H1 (cell line): ENCODE measurements around the gene BTBD7. TPM values are rescaled to one million over a fixed set of nuclear protein-coding genes. Genes with fewer than 3 reads are reported as not detected.

Experiments
- CTCF ChIA-PET: fragments of 300-600 bp; sonication (Branson Sonifier 250); formaldehyde crosslinking; loops from one replicate; lab custom pipeline; 2021; ENCODE audit not compliant: partially characterized antibody; lab: Charles Lee
- POLR2A ChIA-PET: fragments of 300-600 bp; sonication (Branson Sonifier 250); formaldehyde crosslinking; loops from one replicate; lab custom pipeline; 2021; ENCODE audit warnings: inconsistent platforms; ENCODE audit not compliant: partially characterized antibody; lab: Charles Lee
- DNase-seq, 2 experiments: peaks; one replicate each; pipeline versions ENCODE4 v3.0.0 to v3.0.0-alpha.2; 2010 to 2022; ENCODE audit warnings: low spot score in 2 of 2, low read depth in 1 of 2, mixed read lengths in 1 of 2
- FAIRE-seq: peaks from 2 replicates; lab custom pipeline; 2011; peaks lifted over from hg19 to GRCh38; lab: Jason Lieb, UNC
- H2AFZ ChIP-seq: 2 replicates; pipeline ENCODE4 v1.8.1; 2012; ENCODE audit warnings: low read length, inconsistent platforms
- H2AK5ac ChIP-seq: 2 replicates; pipeline ENCODE4 v1.6.1; 2013; ENCODE audit warnings: low read depth, low read length
- H2BK120ac ChIP-seq: replicated peaks from 2 replicates; pipeline ENCODE3; 2013; ENCODE audit warnings: low read depth, low read length, inconsistent platforms
- H2BK12ac ChIP-seq: 2 replicates; pipeline ENCODE4 v1.6.1; 2013; ENCODE audit warnings: low read depth, low read length
- H2BK15ac ChIP-seq: 2 replicates; pipeline ENCODE4 v1.6.1; 2013; ENCODE audit warnings: low read length
- H2BK20ac ChIP-seq: 2 replicates; pipeline ENCODE4 v1.6.1; 2013; ENCODE audit warnings: low read length
- H2BK5ac ChIP-seq: 2 replicates; pipeline ENCODE4 v1.6.1; 2013; ENCODE audit warnings: low read depth, low read length
- H3K14ac ChIP-seq: 2 replicates; pipeline ENCODE4 v1.6.1; 2013; ENCODE audit warnings: inconsistent platforms; ENCODE audit not compliant: insufficient read length
- H3K18ac ChIP-seq: 2 replicates; pipeline ENCODE4 v1.6.1; 2013; ENCODE audit warnings: low read length; ENCODE audit errors: extremely low read depth
- H3K23ac ChIP-seq: 2 replicates; pipeline ENCODE4 v1.6.1; 2013; ENCODE audit warnings: inconsistent platforms; ENCODE audit not compliant: insufficient read length
- H3K23me2 ChIP-seq: 2 replicates; pipeline ENCODE4 v1.6.1; 2013; ENCODE audit warnings: low read depth, low read length
- H3K27ac ChIP-seq: 2 replicates; pipeline ENCODE4 v1.6.1; 2011; ENCODE audit warnings: low read depth, low read length, inconsistent platforms
- H3K27me3 ChIP-seq, 4 experiments: replicated peaks in 1 of 4; 1 replicate in 1 of 4; 2 replicates in 3 of 4; pipeline versions ENCODE4 v1.6.1 to v1.8.1; 2011 to 2013; ENCODE audit warnings: low read length in 3 of 4, mild to moderate bottlenecking in 3 of 4, inconsistent platforms in 2 of 4, mixed read lengths in 2 of 4, moderate library complexity in 1 of 4; ENCODE audit not compliant: control insufficient read depth in 3 of 4, insufficient read depth in 3 of 4; ENCODE audit errors: extremely low read depth in 1 of 4
- H3K36me3 ChIP-seq, 4 experiments: 2 replicates each; pipeline versions ENCODE4 v1.6.1 to v1.8.1; 2011 to 2013; ENCODE audit warnings: mild to moderate bottlenecking in 4 of 4, low read length in 3 of 4, moderate library complexity in 2 of 4, control low read depth in 1 of 4, inconsistent platforms in 1 of 4; ENCODE audit not compliant: insufficient read depth in 4 of 4, control insufficient read depth in 2 of 4
- H3K4ac ChIP-seq: replicated peaks from 2 replicates; pipeline ENCODE3; 2013; ENCODE audit warnings: low read length, low read depth, mixed read lengths, inconsistent platforms; ENCODE audit not compliant: insufficient read length
- H3K4me1 ChIP-seq, 4 experiments: replicated peaks in 1 of 4; 1 replicate in 1 of 4; 2 replicates in 3 of 4; pipeline versions ENCODE4 v1.6.1 to v1.8.1; 2011 to 2013; ENCODE audit warnings: low read length in 3 of 4, inconsistent platforms in 2 of 4, mixed read lengths in 1 of 4; ENCODE audit not compliant: insufficient read depth in 4 of 4, control insufficient read depth in 3 of 4
- H3K4me2 ChIP-seq, 2 experiments: 2 replicates each; pipeline versions ENCODE4 v1.6.1 to v1.8.1; 2011 to 2013; ENCODE audit warnings: low read depth in 2 of 2, low read length in 2 of 2, control low read depth in 1 of 2, inconsistent platforms in 1 of 2, mild to moderate bottlenecking in 1 of 2; ENCODE audit not compliant: insufficient read depth in 1 of 2
- H3K4me3 ChIP-seq, 4 experiments: fragments of 200-600, 300-600 bp in 1 of 4; sonication (generic), shearing (Covaris generic), sonication (Bioruptor Twin) in 1 of 4; 2 replicates each; pipeline versions ENCODE4 v1.5.1 to v1.8.1; 2011 to 2016; ENCODE audit warnings: low read length in 4 of 4, low read depth in 3 of 4, control low read depth in 2 of 4, inconsistent platforms in 2 of 4, mild to moderate bottlenecking in 2 of 4, mixed read lengths in 1 of 4, moderate library complexity in 1 of 4; ENCODE audit not compliant: insufficient read depth in 2 of 4; ENCODE audit errors: extremely low read depth in 1 of 4
- H3K56ac ChIP-seq: replicated peaks from 2 replicates; pipeline ENCODE3; 2013; ENCODE audit warnings: low read depth, mild to moderate bottlenecking, mixed read lengths, low read length, inconsistent platforms; ENCODE audit not compliant: insufficient read length
- H3K79me1 ChIP-seq: 2 replicates; pipeline ENCODE4 v1.6.1; 2013; ENCODE audit warnings: low read depth, low read length, control low read depth
- H3K79me2 ChIP-seq, 2 experiments: 2 replicates each; pipeline versions ENCODE4 v1.6.1 to v1.8.1; 2012 to 2013; ENCODE audit warnings: low read length in 2 of 2, mild to moderate bottlenecking in 2 of 2, inconsistent platforms in 1 of 2; ENCODE audit not compliant: insufficient read depth in 2 of 2, control insufficient read depth in 1 of 2
- H3K9ac ChIP-seq, 4 experiments: replicated peaks in 1 of 4; 1 replicate in 1 of 4; 2 replicates in 3 of 4; pipeline versions ENCODE4 v1.6.1 to v1.8.1; 2011 to 2013; ENCODE audit warnings: low read depth in 3 of 4, low read length in 3 of 4, control low read depth in 2 of 4, mild to moderate bottlenecking in 2 of 4, moderate library complexity in 2 of 4, inconsistent platforms in 1 of 4; ENCODE audit errors: extremely low read depth in 1 of 4
- H3K9me3 ChIP-seq, 2 experiments: 2 replicates each; pipeline versions ENCODE4 v1.6.1 to v1.8.1; 2012 to 2013; ENCODE audit warnings: mild to moderate bottlenecking in 2 of 2, moderate library complexity in 2 of 2, control low read depth in 1 of 2, inconsistent platforms in 1 of 2, low read depth in 1 of 2, low read length in 1 of 2, mixed read lengths in 1 of 2; ENCODE audit not compliant: insufficient read depth in 2 of 2
- H4K20me1 ChIP-seq, 2 experiments: replicated peaks in 1 of 2; 2 replicates each; pipeline versions ENCODE3 to v1.8.1; 2011 to 2013; ENCODE audit warnings: inconsistent platforms in 2 of 2, low read length in 2 of 2, mild to moderate bottlenecking in 1 of 2; ENCODE audit not compliant: insufficient read depth in 2 of 2, control insufficient read depth in 1 of 2
- H4K5ac ChIP-seq: 2 replicates; pipeline ENCODE4 v1.6.1; 2013; ENCODE audit warnings: low read length, low read depth, mixed read lengths, inconsistent platforms; ENCODE audit not compliant: insufficient read length
- H4K8ac ChIP-seq: 2 replicates; pipeline ENCODE4 v1.8.0; 2013; ENCODE audit warnings: mild to moderate bottlenecking, moderate library complexity, low read length, inconsistent platforms; ENCODE audit not compliant: insufficient read depth; ENCODE audit errors: extremely low read depth
- H4K91ac ChIP-seq: replicated peaks from 2 replicates; pipeline ENCODE3; 2013; ENCODE audit warnings: low read length, mixed read lengths, inconsistent platforms; ENCODE audit not compliant: insufficient read length
- ASH2L ChIP-seq: fragments of 200-600, 300-600 bp; sonication (generic); IDR thresholded peaks from one replicate; pipeline ENCODE4 v1.7.1; 2017; ENCODE audit warnings: low read length
- ATF3 ChIP-seq: IDR thresholded peaks from 2 replicates; pipeline ENCODE4 v1.6.1; 2011; ENCODE audit warnings: low read depth, mild to moderate bottlenecking, low read length; ENCODE audit not compliant: insufficient read depth
- KDM4A ChIP-seq: IDR thresholded peaks from one replicate; pipeline ENCODE4 v1.7.1; 2012; ENCODE audit warnings: low read depth, mild to moderate bottlenecking, moderate library complexity, low read length, inconsistent platforms; ENCODE audit not compliant: severe bottlenecking
- WGBS, 2 experiments: shearing (Covaris generic) in 1 of 2; methylation state at CpG; one replicate each; pipeline versions ENCODE4 v1.1.6 to v1.1.7; 2013 to 2015; ENCODE audit warnings: low lambda C conversion rate in 2 of 2, mixed read lengths in 2 of 2, inconsistent platforms in 1 of 2, low coverage in 1 of 2, missing lambda C conversion rate in 1 of 2; ENCODE audit not compliant: insufficient replicate concordance in 2 of 2, insufficient coverage in 1 of 2, insufficient read length in 1 of 2; ENCODE audit errors: extremely low coverage in 1 of 2, missing lambda C conversion rate in 1 of 2; 5-methylcytosine and 5-hydroxymethylcytosine counted together
- polyA plus RNA-seq, 7 experiments: library from polyadenylated mRNA; depleted of rRNA in 3 of 7; stranded (reverse) in 5 of 7; unstranded in 2 of 7; fragments of >200 nt in 5 of 7; fragments of 200-250 nt in 2 of 7; gene quantifications; 1 replicate in 5 of 7; 2 replicates in 1 of 7; 4 replicates in 1 of 7; pipeline versions ENCODE4 v1.2.1 to v1.2.3, GENCODE V29; 2011 to 2013; ENCODE audit warnings: missing spikeins in 2 of 7, mixed read lengths in 2 of 7
- total RNA-seq: library from RNA; stranded (reverse); fragmentation: NEBNext Ultra II Directional; extraction: Animal tissue kit (Norgen Biotek cat#: 25700); gene quantifications from 2 replicates; pipeline ENCODE4 v1.2.1, GENCODE V29; 2021

BTBD7 gene
- total and polyA plus RNA-seq, 2 of the 8 experiments (the other 6 are each of a cell fraction or from before 2014, with no cell fraction given) = 12.1 to 46.1 TPM

DNA sequence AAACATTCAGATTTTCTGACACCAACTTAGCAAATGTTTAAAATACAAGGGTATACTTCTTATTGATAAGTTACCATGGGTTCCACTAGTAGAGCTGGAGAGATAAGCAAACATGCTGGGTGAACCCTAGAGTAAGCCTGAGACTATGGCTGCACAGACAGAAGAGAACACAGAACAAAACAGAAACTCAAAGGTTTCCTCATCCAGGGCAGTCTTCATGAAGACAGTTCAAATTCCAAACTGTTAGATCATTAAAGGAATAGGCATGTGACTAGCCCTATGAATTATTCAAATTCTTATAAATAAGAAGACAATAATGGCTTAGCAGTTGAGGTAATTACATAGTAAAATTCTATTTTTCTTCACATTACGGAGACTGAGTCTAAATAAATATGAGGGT lies 28.1 kb downstream of the BTBD7 start:
- Histone ChIP-seq H2AK5ac (no peak overlapping the region), H3K9me3 (no peaks in the 10 kb centered on the region), H3K4me3 (no peak overlapping the region), H3K56ac (no peak overlapping the region)
- TF ChIP-seq ATF3 (no peak), ASH2L (no peak), KDM4A (no peak)
- TF ChIP-seq, all 59 proteins: peak for 0
- no peak overlapping the region for H3K9ac ChIP-seq
- no peak overlapping the region for H4K8ac ChIP-seq
- peaks cover 0 to 73% of the 10 kb centered on the region in 2 experiments; a peak in 3 of 4 replicates for H3K79me2 ChIP-seq
- H3K27me3 ChIP-seq = no peaks in the 10 kb centered on the region
- no peak overlapping the region for H3K4me2 ChIP-seq
- H3K14ac ChIP-seq = no peak overlapping the region
- H2BK5ac ChIP-seq = no peak overlapping the region
- no peak overlapping the region for H2BK20ac ChIP-seq
- ChIA-PET CTCF (no interaction called here), POLR2A (interaction anchor here (1.0 to 1.4 kb wide), 2 partner anchors 13 to 27 kb away, joined by 3 read pairs; no protein-coding TSS in a partner anchor)
- H2AFZ ChIP-seq = no peak overlapping the region
- no peaks in the 10 kb centered on the region; the same call in 1 of the 2 replicates for H3K79me1 ChIP-seq
- no peak overlapping the region for H3K23ac ChIP-seq
- H3K4ac ChIP-seq = no peak overlapping the region
- peaks cover 0 to 1% of the 10 kb centered on the region in 2 experiments for H4K20me1 ChIP-seq
- H3K36me3 ChIP-seq = no peaks in the 10 kb centered on the region
- DNase-seq = no peak
- H3K27ac ChIP-seq = no peak overlapping the region
- no peak overlapping the region for H4K91ac ChIP-seq
- FAIRE-seq = no peak
- no peak overlapping the region for H2BK15ac ChIP-seq
- no peak overlapping the region for H4K5ac ChIP-seq
- H2BK120ac ChIP-seq = no peak overlapping the region
- H3K18ac ChIP-seq = no peak overlapping the region
- 91% methylated on average over 1 of the region's 1 CpG; no CpG with 5 or more reads in 1 of the 2 experiments for WGBS, 2 experiments
- H3K23me2 ChIP-seq = no peaks in the 10 kb centered on the region
- H2BK12ac ChIP-seq = no peak overlapping the region
- peaks cover 0 to 6% (median 4%) of the 10 kb centered on the region in 4 experiments; a peak in 3 of 7 replicates for H3K4me1 ChIP-seq
